ENCODE data around the gene CHCHD6. TPM values are rescaled to one million over a fixed set of nuclear protein-coding genes. Genes with fewer than 3 reads are reported as not detected.

CHCHD6 gene
- total and polyA plus RNA-seq, 2 donors from 2014 or later: 10.7 to 35.2 TPM

DNA sequence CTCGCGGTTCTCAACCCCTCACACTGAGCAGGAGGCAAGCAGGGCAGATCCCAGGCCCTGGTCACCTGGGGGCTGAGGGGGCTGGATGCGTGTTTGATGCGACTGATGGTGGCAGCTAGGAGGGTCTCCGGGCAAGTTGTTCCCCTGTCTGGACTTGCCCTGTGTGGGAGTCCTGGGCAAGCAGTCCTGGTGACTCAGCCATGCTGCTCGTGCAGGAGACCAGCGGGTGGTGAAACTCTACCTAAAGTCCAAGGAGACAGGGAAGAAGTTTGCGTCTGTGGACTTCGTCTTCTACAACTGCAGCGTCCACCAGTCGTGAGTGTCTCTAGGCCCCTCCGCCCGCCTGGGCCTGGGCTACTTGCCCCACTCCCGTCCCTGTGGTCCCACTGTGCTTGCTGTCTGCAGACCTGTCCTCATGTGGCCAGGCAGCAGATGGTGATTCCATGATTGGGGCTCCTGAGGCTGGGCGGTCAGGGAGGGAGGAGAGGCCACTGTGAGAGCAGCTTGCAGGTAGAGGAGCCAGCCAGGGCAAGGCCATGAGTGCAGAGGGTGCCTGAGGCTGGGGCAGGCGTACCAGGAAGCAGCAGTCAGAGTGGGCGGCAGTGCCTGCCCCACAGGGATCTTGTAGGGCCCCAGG lies 301.9 kb downstream of the CHCHD6 start:
- Histone ChIP-seq H3K27me3 (ENCODE audit: control insufficient read depth, insufficient read depth, low read length) (no peaks in the 10 kb centered on the region), H3K4me1 (ENCODE audit: control insufficient read depth in 2 of 3, insufficient read depth in 2 of 3, low read depth in 1 of 3, low read length in 3 of 3) (peaks cover 0 to 15% (median 0%) of the 10 kb centered on the region in 3 donors), H3K9me3 (ENCODE audit: control insufficient read depth in 2 of 3, insufficient read depth in 1 of 3, low read length in 3 of 3) (no peaks in the 10 kb centered on the region), H3K4me3 (ENCODE audit: low read length in 3 of 3) (no peak overlapping the region), H3K36me3 (ENCODE audit: control insufficient read depth in 2 of 3, insufficient read depth in 3 of 3, low read length in 3 of 3) (no peaks in the 10 kb centered on the region), H3K9ac (ENCODE audit: low read length in 3 of 3) (no peak overlapping the region), H3K27ac (ENCODE audit: low read depth in 2 of 2, low read length in 2 of 2) (no peak overlapping the region)
- TF ChIP-seq, protein P1, sequence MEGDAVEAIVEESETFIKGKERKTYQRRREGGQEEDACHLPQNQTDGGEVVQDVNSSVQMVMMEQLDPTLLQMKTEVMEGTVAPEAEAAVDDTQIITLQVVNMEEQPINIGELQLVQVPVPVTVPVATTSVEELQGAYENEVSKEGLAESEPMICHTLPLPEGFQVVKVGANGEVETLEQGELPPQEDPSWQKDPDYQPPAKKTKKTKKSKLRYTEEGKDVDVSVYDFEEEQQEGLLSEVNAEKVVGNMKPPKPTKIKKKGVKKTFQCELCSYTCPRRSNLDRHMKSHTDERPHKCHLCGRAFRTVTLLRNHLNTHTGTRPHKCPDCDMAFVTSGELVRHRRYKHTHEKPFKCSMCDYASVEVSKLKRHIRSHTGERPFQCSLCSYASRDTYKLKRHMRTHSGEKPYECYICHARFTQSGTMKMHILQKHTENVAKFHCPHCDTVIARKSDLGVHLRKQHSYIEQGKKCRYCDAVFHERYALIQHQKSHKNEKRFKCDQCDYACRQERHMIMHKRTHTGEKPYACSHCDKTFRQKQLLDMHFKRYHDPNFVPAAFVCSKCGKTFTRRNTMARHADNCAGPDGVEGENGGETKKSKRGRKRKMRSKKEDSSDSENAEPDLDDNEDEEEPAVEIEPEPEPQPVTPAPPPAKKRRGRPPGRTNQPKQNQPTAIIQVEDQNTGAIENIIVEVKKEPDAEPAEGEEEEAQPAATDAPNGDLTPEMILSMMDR (IDR thresholded peaks at IDR 0.05; ENCODE audit: borderline replicate concordance, extremely low read depth, insufficient read depth): no peak
- intact Hi-C loops (cut with DNase I): no loop called here
- FAIRE-seq: no peak
- no peak for DNase-seq

DNA sequence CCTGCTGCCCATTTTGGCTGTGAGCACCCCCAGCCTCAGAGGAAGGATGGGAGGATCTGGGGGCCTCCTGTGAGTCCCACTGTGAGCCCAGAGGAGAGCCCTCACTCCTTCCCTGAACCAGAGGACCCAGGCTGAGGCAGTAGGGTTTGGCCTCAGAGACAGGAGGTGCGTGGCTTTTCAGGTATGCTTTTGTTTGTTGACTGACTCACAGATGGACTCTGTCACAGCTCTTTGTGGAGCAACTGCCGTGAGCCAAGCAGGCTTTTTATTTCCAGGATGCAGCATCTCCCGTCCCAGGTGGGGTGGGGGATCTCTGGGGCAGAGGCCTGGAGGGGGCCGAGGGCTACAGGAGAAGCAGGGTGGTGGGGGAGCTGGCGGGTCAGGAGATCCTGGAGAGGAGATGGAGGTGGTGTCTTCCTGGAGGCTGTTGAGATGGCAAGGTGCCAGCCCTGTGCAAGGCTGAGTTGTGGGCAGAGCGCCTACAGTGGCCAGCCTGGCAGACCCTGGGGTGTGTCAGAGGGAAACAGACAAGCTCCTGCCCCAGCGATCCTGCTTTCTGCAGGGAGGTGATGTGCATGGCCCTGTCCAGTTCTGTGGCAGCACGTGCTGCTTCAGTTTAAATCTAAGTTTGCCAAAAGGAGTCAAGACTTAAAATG lies 302.9 kb downstream of the CHCHD6 start:
- no peak for FAIRE-seq
- H3K9ac ChIP-seq (ENCODE audit: low read length in 3 of 3): no peak overlapping the region
- DNase-seq: no peak
- no peaks in the 10 kb centered on the region for H3K9me3 ChIP-seq (ENCODE audit: control insufficient read depth in 2 of 3, insufficient read depth in 1 of 3, low read length in 3 of 3)
- TF ChIP-seq, protein P1 (IDR thresholded peaks at IDR 0.05; ENCODE audit: borderline replicate concordance, extremely low read depth, insufficient read depth): no peak
- peaks cover 0 to 9% (median 0%) of the 10 kb centered on the region in 3 donors for H3K4me1 ChIP-seq (ENCODE audit: control insufficient read depth in 2 of 3, insufficient read depth in 2 of 3, low read depth in 1 of 3, low read length in 3 of 3)
- no peaks in the 10 kb centered on the region for H3K36me3 ChIP-seq (ENCODE audit: control insufficient read depth in 2 of 3, insufficient read depth in 3 of 3, low read length in 3 of 3)
- intact Hi-C loops (cut with DNase I): no loop called here
- H3K4me3 ChIP-seq (ENCODE audit: low read length in 3 of 3): no peak overlapping the region
- no peaks in the 10 kb centered on the region for H3K27me3 ChIP-seq (ENCODE audit: control insufficient read depth, insufficient read depth, low read length)
- no peak overlapping the region for H3K27ac ChIP-seq (ENCODE audit: low read depth in 2 of 2, low read length in 2 of 2)

DNA sequence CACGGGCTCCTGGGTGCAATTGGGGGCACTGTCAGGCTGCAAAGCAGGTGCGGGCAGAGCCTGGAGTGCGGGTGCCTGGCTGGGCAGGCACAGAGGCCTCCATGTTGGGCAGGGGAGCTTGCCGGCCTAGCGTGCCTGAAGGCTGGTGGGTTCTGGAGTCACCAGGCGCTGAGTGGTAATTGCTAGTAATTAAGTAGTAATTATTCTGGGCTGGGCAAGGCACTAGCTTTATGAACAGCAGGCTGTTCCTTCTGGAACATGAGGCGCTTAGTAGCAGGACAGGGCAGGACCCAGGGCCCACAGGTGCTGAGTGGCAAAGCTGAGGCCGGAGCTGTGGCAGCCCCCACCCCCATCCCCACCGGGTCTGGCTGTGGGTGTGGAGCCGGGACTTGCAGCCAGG lies 304.2 kb downstream of the CHCHD6 start:
- no peaks in the 10 kb centered on the region for H3K27me3 ChIP-seq (ENCODE audit: control insufficient read depth, insufficient read depth, low read length)
- no peak for FAIRE-seq
- H3K4me3 ChIP-seq (ENCODE audit: low read length in 3 of 3): no peak overlapping the region
- TF ChIP-seq, protein P1 (IDR thresholded peaks at IDR 0.05; ENCODE audit: borderline replicate concordance, extremely low read depth, insufficient read depth): no peak
- H3K4me1 ChIP-seq (ENCODE audit: control insufficient read depth in 2 of 3, insufficient read depth in 2 of 3, low read depth in 1 of 3, low read length in 3 of 3): no peaks in the 10 kb centered on the region
- DNase-seq: no peak
- intact Hi-C loops (cut with DNase I): no loop called here
- peaks cover 0 to 2% (median 0%) of the 10 kb centered on the region in 3 donors for H3K36me3 ChIP-seq (ENCODE audit: control insufficient read depth in 2 of 3, insufficient read depth in 3 of 3, low read length in 3 of 3)
- H3K27ac ChIP-seq (ENCODE audit: low read depth in 2 of 2, low read length in 2 of 2): no peak overlapping the region
- H3K9me3 ChIP-seq (ENCODE audit: control insufficient read depth in 2 of 3, insufficient read depth in 1 of 3, low read length in 3 of 3): no peaks in the 10 kb centered on the region
- H3K9ac ChIP-seq (ENCODE audit: low read length in 3 of 3): no peak overlapping the region

Measured in kidney (tissue), 14 donors.